Adrenal gland (tissue), 5 donors: ENCODE measurements around the gene CFAP91.

Experiments used
- CTCF ChIP-seq, 6 experiments: fragments of 450-650 bp in 4 of 6; fragments of 200-600 bp in 2 of 6; sonication (generic) in 1 of 6; IDR thresholded peaks; 1 replicate in 5 of 6; 2 replicates in 1 of 6; pipeline versions ENCODE4 v1.5.1 to v1.8.0; 2016 to 2021; ENCODE audit warnings: antibody characterized with exemption in 6 of 6, mild to moderate bottlenecking in 2 of 6, moderate library complexity in 1 of 6
- POLR2A ChIP-seq, 2 donors: fragments of 450-650 bp; IDR thresholded peaks; one replicate each; pipeline ENCODE4 v1.6.1; 2017; ENCODE audit warnings: antibody characterized with exemption in 2 of 2, mild to moderate bottlenecking in 2 of 2, moderate library complexity in 1 of 2
- donor health status: DM: no; HTN: no; CAD: no.

- TF ChIP-seq POLR2A (IDR thresholded peaks at IDR 0.05) = peak; percentile 73 to 83
- TF ChIP-seq CTCF (IDR thresholded peaks at IDR 0.05) = peak in 1 of 6 experiments; percentile 14
Observed at GRCh38 chr3:119676771-119677640, 25.8 kb upstream of the CFAP91 start, which contains the start of gene COX17.
